Skin of body (tissue), 2 donors: Measurements from ENCODE around the gene PAAF1. TPM values are rescaled to one million over a fixed set of nuclear protein-coding genes. Genes with fewer than 3 reads are reported as not detected.

ENCODE experiments used
- DNase-seq: peaks from one replicate; lab custom pipeline; 2025; lab: John Stamatoyannopoulos, UW
- total RNA-seq: library from RNA; depleted of rRNA; stranded (reverse); fragments of >200 nt; gene quantifications from one replicate; pipeline ENCODE4 v1.2.3, GENCODE V29; 2014

Gene PAAF1
- total RNA-seq, 1 donor from 2014 or later = 14.3 TPM

- no peak for DNase-seq
Observed at GRCh38 chr11:73944901-73945300, 68.1 kb downstream of the PAAF1 start.

GRCh38 chr11:73945396-73945795, 68.6 kb downstream of the PAAF1 start:
- no peak for DNase-seq

DNA sequence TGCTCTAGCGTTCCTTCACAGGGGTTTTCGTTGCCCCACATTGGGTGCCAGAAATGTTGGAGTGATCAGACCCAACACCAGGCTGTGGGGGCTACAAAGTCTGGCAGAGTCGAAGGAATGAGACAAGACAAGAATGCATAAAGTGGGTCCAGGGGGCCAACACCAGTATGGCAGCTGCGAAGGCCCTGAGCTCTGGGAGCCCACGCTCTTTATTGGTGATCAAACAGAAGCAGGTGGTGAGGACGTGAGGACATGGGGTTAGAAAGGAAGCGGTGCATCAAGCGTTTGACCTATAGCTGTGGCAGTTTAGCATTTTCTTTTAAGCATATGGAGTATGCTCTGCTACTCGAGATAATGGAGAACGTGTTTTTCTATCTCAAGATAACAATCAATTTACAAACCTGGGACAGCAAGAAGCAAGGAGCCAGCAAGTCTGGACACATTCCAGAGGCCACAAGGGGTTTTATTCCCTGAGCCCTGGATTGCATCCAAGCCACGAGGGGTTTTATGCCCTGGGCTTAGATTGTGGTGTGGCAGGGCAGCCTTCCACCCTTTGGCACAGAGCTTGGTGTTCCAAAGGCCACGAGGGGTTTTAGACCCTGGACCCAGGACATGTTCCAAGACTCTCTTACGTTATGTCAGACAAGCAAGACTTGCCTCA, 70.1 kb downstream of the PAAF1 start:
- no peak for DNase-seq

GRCh38 chr11:73949246-73949645, 72.4 kb downstream of the PAAF1 start:
- DNase-seq = no peak

GRCh38 chr11:73949912-73950311, 73.1 kb downstream of the PAAF1 start:
- no peak for DNase-seq

- DNase-seq = no peak
Observed at GRCh38 chr11:73950869-73951710, 74.3 kb downstream of the PAAF1 start, which contains the start of gene DNAJB13. Gene DNAJB13 (plus strand): TSS chr11:73951026. CDS start chr11:73951070, 44 bp downstream.

DNA sequence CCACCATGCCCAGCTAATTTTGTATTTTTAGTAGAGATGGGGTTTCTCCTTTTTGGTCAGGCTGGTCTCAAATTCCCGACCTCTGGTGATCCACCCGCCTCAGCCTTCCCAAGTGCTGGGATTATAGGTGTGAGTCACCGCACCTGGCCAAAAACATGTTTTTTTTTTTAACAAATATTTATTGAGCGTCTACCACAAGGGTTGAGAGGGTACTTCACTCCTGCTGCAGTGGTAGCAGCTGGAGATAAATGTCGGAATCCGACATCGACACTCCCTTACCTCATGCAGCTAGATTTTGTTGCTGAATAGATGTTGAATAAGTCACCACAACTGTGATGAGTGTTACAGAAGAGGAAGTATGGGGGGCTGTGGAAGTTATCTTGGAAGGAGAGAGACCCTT, 75.0 kb downstream of the PAAF1 start:
- DNase-seq = no peak

DNA sequence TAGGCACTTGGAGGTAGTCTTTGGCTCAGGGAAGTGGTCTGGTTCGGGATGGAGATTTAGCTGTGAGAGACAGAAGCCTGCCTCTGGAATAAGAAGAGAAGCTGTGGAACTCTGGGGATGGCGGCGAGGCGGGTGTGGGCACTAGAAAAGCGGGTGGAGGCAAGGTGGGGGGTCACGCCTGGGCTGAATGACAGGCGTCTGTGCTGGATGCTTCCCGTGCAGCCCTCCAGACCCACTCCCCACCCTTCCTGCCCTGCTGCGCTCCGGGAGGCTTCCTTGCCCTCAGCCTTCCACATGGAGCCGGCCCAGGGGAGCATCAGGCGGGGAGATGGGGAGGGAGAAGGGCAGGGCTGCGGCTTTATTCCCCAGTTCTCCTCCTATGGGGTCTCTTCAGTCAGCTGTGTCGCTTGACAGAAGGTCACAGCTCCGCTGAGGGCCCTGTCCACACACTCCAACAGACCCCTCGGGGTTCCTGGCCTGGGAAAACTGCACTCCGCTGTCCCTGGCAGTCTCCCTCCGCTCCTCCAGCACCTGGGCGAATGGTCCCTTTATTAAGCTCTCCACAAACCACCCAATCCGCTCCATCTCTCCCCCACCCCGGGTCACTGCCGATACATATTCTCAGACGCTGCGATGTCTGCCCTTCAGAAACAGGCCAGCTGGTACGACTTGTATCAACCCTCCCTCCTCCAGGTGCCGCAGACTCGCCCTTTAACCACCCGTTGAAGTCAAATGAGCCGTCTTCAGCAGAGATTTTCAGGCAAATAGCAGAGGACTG, 80.3 kb downstream of the PAAF1 start:
- no peak for DNase-seq

GRCh38 chr11:73957654-73958361, 81.0 kb downstream of the PAAF1 start:
- no peak for DNase-seq

DNA sequence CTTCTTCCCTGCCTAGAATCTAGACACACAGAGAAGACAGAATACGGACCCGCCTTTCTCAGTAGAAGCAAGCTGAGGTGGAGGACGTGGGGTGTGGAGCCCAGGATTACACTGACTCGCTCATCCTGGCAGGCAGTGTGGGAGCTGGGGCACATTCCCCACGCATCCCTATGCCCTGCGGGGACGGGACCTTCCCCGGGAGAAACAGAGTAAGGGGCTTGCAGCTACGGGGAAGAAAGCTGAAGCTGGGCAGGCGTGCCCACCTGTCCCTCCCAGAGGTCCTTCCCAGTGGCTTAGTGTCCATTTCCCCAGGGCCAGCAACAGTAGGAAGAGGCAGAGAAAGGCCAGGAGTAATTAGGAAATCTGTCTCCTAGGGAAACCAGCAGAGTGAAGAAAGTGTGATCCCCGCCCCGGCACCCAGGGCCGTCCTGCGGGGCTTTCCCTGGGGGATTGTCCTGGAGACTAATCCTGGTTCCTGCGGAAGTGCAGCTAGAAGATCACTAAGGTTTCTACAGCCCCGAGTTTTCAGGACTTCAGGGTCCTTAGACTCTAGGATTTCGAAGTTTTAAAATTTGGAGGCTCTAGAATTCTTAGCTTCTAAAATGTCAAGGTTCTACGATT, 81.8 kb downstream of the PAAF1 start:
- DNase-seq = no peak

DNA sequence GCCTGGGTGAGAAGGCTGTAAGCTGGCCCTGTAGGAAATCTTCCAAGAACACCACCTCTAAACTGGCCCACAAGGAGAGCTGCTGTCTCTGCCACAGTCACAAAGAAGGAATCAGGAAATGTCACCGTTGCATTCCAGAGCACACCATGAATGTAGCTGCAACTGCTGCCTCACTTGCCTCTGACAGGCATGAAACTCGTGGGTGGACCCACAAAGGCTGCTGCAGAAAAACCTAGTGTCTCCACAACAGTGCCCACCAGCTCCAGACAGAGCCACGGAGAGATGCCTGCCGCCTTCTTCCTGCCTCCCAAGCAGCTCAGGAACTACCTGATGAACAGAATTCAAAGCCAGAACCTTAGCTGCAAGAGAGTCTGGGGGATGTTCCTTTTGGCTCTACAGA, 84.5 kb downstream of the PAAF1 start:
- no peak for DNase-seq

GRCh38 chr11:73962101-73962705, 85.4 kb downstream of the PAAF1 start:
- no peak for DNase-seq

DNA sequence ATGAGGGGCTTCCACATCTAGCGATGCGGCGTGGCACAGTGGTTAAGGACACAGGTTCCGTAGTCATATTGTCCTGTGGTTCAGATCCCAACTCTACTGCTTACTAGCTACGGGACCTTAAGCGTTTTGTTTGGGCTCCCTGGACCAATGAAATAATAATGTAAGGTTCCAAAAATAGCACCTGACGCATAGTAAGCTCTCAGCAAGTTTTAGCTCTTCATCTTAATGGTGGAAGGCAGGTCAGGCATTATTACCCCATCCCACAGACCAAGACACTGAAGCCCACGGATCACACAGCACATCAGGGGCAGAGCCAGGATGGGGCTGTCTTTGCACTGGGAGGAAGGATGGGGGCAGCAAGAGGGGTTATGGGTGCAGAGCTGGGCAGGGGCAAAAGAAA, 87.1 kb downstream of the PAAF1 start:
- DNase-seq = no peak

DNA sequence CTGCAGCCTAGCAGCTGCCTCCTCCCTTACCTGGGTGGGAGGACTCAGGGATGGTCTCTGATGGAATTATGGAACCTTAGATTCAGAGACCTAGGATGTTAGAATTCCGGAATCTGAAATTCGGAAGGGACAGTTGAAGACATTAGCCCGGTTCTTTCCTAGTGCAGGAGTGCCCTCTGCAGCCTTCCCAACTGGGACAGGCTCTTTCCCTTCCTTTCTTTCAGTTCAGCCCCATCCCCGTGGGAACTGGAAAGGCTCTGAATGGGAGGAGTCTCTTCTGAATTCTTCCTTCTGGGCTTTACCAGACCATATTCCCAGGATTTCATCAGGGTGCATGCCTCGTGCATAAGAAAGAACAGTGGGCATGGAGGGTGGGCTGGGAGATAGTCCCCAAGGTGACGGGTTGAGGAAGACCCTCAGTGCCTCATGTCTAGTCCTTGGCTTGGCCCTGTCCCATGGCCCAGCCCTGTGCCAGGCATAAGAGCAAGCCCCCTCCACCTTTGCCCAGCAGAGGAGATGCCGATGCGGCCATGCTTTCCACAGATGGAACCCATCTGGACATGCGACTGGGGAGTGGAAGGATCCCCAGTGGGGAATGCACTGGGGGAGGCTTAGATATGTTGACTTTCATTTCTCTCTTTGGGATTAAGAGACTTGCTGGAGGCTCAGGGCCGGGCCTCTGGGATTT, 88.4 kb downstream of the PAAF1 start:
- no peak for DNase-seq

DNA sequence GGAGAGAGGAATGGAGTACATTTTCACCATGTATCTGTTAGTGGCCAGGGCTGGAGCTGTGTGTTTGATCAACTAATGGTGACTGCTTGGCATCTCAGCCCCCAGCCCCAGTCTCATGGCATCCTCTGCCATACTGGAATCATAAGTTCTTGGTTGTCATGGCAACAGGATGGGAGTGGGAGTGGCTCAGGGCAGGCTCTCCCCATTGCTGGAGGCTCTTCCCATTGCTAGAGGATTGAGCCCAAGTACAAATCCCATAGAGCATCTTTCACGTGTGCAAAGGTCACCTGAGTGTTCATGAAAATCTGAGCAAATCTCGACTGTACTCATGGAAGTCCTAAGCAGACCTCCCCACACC, 88.9 kb downstream of the PAAF1 start:
- no peak for DNase-seq

GRCh38 chr11:73968356-73968966, 91.7 kb downstream of the PAAF1 start:
- DNase-seq = no peak

DNA sequence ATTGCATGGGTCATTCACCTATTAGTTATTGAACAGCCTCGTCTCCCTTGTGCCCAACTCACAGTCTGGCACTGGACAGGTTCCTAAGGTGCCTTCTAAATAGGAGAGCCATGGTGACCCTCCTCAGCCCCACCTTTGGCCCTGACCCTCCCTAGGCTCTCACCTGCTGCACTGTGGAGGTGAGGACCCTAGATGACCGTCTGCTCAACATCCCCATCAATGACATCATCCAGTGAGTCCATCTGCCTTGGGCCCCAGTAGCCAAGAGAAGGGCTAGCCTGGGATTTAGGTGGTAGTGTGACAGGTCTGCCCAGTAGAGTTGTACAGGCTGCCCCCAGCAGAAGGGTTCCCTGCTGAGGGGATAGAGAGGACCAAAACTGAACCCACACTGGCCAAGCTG, 92.3 kb downstream of the PAAF1 start:
- DNase-seq = no peak

DNA sequence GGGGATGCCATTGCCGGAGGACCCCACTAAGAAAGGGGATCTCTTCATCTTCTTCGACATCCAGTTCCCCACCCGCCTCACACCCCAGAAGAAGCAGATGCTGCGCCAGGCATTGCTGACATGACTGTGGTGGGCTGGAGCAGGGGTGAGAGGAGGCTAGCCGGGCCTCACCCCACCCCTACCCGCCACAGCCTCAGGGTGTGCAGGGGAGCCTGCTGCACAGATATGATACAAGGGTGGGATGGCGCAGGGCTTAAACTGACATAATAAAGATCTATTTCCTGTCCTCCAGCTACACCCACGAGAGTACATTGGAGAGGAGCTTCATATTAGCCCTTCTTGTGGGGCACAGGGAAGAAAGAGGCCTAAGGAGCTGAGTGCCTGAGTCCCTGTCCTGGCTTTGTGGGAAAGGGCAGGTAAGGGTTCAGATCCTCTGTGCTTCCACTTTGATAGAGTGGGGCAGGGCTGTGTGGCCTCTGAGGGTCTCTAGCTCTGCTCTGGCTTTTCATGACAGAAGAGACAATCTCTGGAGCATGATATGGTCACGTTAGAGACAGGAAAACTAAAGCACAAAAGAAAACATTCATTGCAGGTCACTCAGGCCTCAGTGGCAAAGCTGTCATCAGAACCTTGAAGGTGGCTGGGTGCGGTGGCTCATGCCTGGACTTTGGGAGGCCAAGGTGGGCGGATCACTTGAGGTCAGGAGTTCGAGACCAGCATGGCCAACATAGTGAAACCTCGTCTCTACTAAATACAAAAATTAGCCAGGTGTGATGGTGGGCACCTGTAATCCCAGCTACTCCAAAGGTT, 93.4 kb downstream of the PAAF1 start:
- DNase-seq = no peak
